GM19351 (cell line): ENCODE results near the gene RACK1.
"Not testable (repeated sequence)": the region's sequence is repeated elsewhere in the genome, so short reads cannot be mapped to it uniquely, and the experiment has no call there.

Experiments used
- ATAC-seq: cut with Tn5 transposase; IDR thresholded peaks from one replicate; pipeline ENCODE4 v1.9.1; 2021; ENCODE audit warnings: mild to moderate bottlenecking, moderate library complexity; ENCODE audit not compliant: unreplicated experiment

The RACK1 gene

GRCh38 chr5:181217111-181217802, 26.4 kb downstream of the RACK1 start:
- ATAC-seq: peak; percentile 22

GRCh38 chr5:181215997-181216989, 27.4 kb downstream of the RACK1 start:
- ATAC-seq: no peak

GRCh38 chr5:181214249-181214648, 29.5 kb downstream of the RACK1 start:
- ATAC-seq: not testable (repeated sequence)

- no peak for ATAC-seq
Observed at GRCh38 chr5:181212934-181213333, 30.8 kb downstream of the RACK1 start.

GRCh38 chr5:181212080-181212479, 31.6 kb downstream of the RACK1 start:
- no peak for ATAC-seq

GRCh38 chr5:181211208-181211607, 32.5 kb downstream of the RACK1 start:
- ATAC-seq: no peak

GRCh38 chr5:181210698-181211097, 33.0 kb downstream of the RACK1 start:
- ATAC-seq: not testable (repeated sequence)

- not testable (repeated sequence) for ATAC-seq
Observed at GRCh38 chr5:181210148-181210547, 33.6 kb downstream of the RACK1 start.

- not testable (repeated sequence) for ATAC-seq
Observed at GRCh38 chr5:181209006-181209405, 34.7 kb downstream of the RACK1 start.

- ATAC-seq: no peak
Observed at GRCh38 chr5:181207960-181208253, 35.8 kb downstream of the RACK1 start.

GRCh38 chr5:181207214-181207959, 36.3 kb downstream of the RACK1 start:
- ATAC-seq: peak; percentile 32

- ATAC-seq: no peak
Observed at GRCh38 chr5:181205761-181206649, 37.7 kb downstream of the RACK1 start.

GRCh38 chr5:181204826-181205760, 38.6 kb downstream of the RACK1 start, which contains the start of gene TRIM7:
TSS of gene TRIM7 (minus strand) at chr5:181205196. CDS start at chr5:181205110, 86 bp downstream.
- no peak for ATAC-seq

GRCh38 chr5:181204113-181204825, 39.4 kb downstream of the RACK1 start:
- ATAC-seq: no peak

- ATAC-seq: no peak
Observed at GRCh38 chr5:181203777-181204112, 40.0 kb downstream of the RACK1 start.

- ATAC-seq: no peak
Observed at GRCh38 chr5:181203093-181203711, 40.5 kb downstream of the RACK1 start.

GRCh38 chr5:181200816-181201215, 42.9 kb downstream of the RACK1 start:
- no peak for ATAC-seq
